IgD-negative memory B cell (primary cell): Measurements from ENCODE around the gene DCANP1. TPM values are rescaled to one million over a fixed set of nuclear protein-coding genes. Genes with fewer than 3 reads are reported as not detected.
A peak's percentile ranks its signal among the peaks of the same experiment; 100 is the strongest.

Source experiments
- H3K27ac Mint-ChIP-seq, 3 donors: one replicate each; pipeline ENCODE4 v1.8.0; 2020 to 2022; ENCODE audit warnings: mild to moderate bottlenecking in 3 of 3, mixed read lengths in 3 of 3, moderate library complexity in 1 of 3
- H3K27me3 Mint-ChIP-seq: one replicate; pipeline ENCODE4 v1.8.0; 2021; ENCODE audit warnings: mixed read lengths
- H3K36me3 Mint-ChIP-seq: one replicate; pipeline ENCODE4 v1.8.0; 2020; ENCODE audit warnings: mild to moderate bottlenecking, mixed read lengths
- H3K4me1 Mint-ChIP-seq, 3 donors: one replicate each; pipeline ENCODE4 v1.8.0; 2020 to 2022; ENCODE audit warnings: mixed read lengths in 3 of 3, mild to moderate bottlenecking in 1 of 3
- H3K4me3 Mint-ChIP-seq, 4 donors: one replicate each; pipeline ENCODE4 v1.8.0; 2020 to 2022; ENCODE audit warnings: mild to moderate bottlenecking in 4 of 4, mixed read lengths in 4 of 4, moderate library complexity in 3 of 4
- H3K9me3 Mint-ChIP-seq, 3 donors: one replicate each; pipeline ENCODE4 v1.8.0; 2020 to 2021; ENCODE audit warnings: mixed read lengths in 3 of 3, mild to moderate bottlenecking in 1 of 3
- polyA plus RNA-seq: library from polyadenylated mRNA; unstranded; fragments of 300-500 nt; fragmentation: Illumina TruSeq; gene quantifications from one replicate; pipeline ENCODE4 v1.2.3, GENCODE V29; 2021

Gene DCANP1
- polyA plus RNA-seq, 1 donor from 2014 or later: not detected

GRCh38 chr5:135455876-135456237 lies 8.7 kb upstream of the DCANP1 start:
- H3K4me1 Mint-ChIP-seq: peaks cover 0 to 5% (median 4%) of the 10 kb centered on the region in 3 donors
- no peak overlapping the region for H3K4me3 Mint-ChIP-seq
- H3K9me3 Mint-ChIP-seq: peaks cover 0 to 1% (median 0%) of the 10 kb centered on the region in 3 donors
- peaks cover 16% of the 10 kb centered on the region for H3K27me3 Mint-ChIP-seq
- no peak overlapping the region for H3K27ac Mint-ChIP-seq
- peaks cover 5% of the 10 kb centered on the region for H3K36me3 Mint-ChIP-seq

- H3K27ac Mint-ChIP-seq: peak overlapping the region in 1 of 3 donors; percentile 57
These were observed 7.8 kb upstream of the DCANP1 start for GRCh38 chr5:135454946-135455345.

DNA sequence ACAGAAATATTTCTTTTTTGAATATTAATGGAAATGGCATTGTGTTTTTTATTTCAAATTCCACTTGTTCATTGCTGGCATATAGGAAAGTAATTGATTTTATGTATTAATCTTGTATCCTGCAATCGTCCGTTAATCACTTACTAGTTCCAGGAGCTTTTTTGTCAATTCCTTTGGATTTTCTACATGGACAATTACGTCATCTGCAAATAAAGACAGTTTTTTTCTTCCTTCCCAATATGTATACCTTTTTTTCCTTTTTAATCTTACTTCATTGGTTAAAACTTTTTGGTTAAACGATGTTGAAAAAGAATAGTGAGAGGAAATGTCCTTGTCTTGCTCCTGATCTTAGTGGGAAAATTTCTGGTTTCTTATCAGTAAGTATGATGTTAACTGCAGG lies 6.5 kb upstream of the DCANP1 start:
- peaks cover 5% of the 10 kb centered on the region for H3K36me3 Mint-ChIP-seq
- no peak overlapping the region for H3K27ac Mint-ChIP-seq
- H3K4me3 Mint-ChIP-seq: no peak overlapping the region
- peaks cover 10% of the 10 kb centered on the region for H3K27me3 Mint-ChIP-seq
- H3K4me1 Mint-ChIP-seq: peaks cover 0 to 5% (median 4%) of the 10 kb centered on the region in 3 donors
- H3K9me3 Mint-ChIP-seq: no peaks in the 10 kb centered on the region

More at GRCh38 chr5:135454946-135455345, 7.8 kb upstream of the DCANP1 start:
- Mint-ChIP-seq H3K36me3 (peaks cover 5% of the 10 kb centered on the region), H3K4me1 (peaks cover 0 to 5% (median 4%) of the 10 kb centered on the region in 3 donors), H3K27me3 (peaks cover 17% of the 10 kb centered on the region), H3K4me3 (no peak overlapping the region), H3K9me3 (peaks cover 0 to 1% (median 0%) of the 10 kb centered on the region in 3 donors)

- Mint-ChIP-seq H3K4me3 (no peak within 1 kb of the TSS), H3K4me1 (peaks cover 0 to 5% (median 4%) of the 10 kb centered on the region in 3 donors), H3K36me3 (peaks cover 5% of the 10 kb centered on the region), H3K27ac (no peak within 1 kb of the TSS), H3K9me3 (peaks cover 0 to 1% (median 0%) of the 10 kb centered on the region in 3 donors), H3K27me3 (peaks cover 10% of the 10 kb centered on the region)
These were observed 5.3 kb upstream of the DCANP1 start, which contains the start of gene TIFAB for GRCh38 chr5:135452321-135453030. TSS of gene TIFAB (minus strand) at chr5:135452351. CDS start at chr5:135449939, 2,412 bp downstream.

- peaks cover 13% of the 10 kb centered on the region for H3K27me3 Mint-ChIP-seq
- peaks cover 0 to 4% (median 0%) of the 10 kb centered on the region in 3 donors for H3K9me3 Mint-ChIP-seq
- H3K27ac Mint-ChIP-seq: no peak overlapping the region
- no peak overlapping the region for H3K4me3 Mint-ChIP-seq
- peaks cover 5% of the 10 kb centered on the region for H3K36me3 Mint-ChIP-seq
- peaks cover 0 to 5% (median 4%) of the 10 kb centered on the region in 3 donors for H3K4me1 Mint-ChIP-seq
These were observed 4.6 kb upstream of the DCANP1 start for GRCh38 chr5:135451581-135452320.

- Mint-ChIP-seq H3K36me3 (peaks cover 5% of the 10 kb centered on the region), H3K4me3 (no peak overlapping the region), H3K27me3 (peaks cover 11% of the 10 kb centered on the region)
These were observed 3.8 kb upstream of the DCANP1 start for GRCh38 chr5:135450952-135451351.

GRCh38 chr5:135450336-135450735 lies 3.2 kb upstream of the DCANP1 start:
- Mint-ChIP-seq H3K4me3 (no peak overlapping the region), H3K9me3 (peaks cover 0 to 4% (median 0%) of the 10 kb centered on the region in 3 donors), H3K4me1 (peaks cover 0 to 2% (median 0%) of the 10 kb centered on the region in 3 donors), H3K27me3 (peaks cover 13% of the 10 kb centered on the region), H3K27ac (no peak overlapping the region), H3K36me3 (peaks cover 2% of the 10 kb centered on the region)

More at GRCh38 chr5:135450952-135451351, 3.8 kb upstream of the DCANP1 start:
- H3K4me1 Mint-ChIP-seq: peaks cover 0 to 2% (median 0%) of the 10 kb centered on the region in 3 donors
- H3K27ac Mint-ChIP-seq: no peak overlapping the region
- H3K9me3 Mint-ChIP-seq: peaks cover 0 to 4% (median 0%) of the 10 kb centered on the region in 3 donors

- H3K9me3 Mint-ChIP-seq: peaks cover 0 to 4% (median 0%) of the 10 kb centered on the region in 3 donors
- no peak overlapping the region for H3K4me3 Mint-ChIP-seq
- no peak overlapping the region for H3K27ac Mint-ChIP-seq
- peaks cover under 1% of the 10 kb centered on the region for H3K36me3 Mint-ChIP-seq
- peaks cover 0 to 2% (median 0%) of the 10 kb centered on the region in 3 donors for H3K4me1 Mint-ChIP-seq
- peaks cover 13% of the 10 kb centered on the region for H3K27me3 Mint-ChIP-seq
These were observed 2.5 kb upstream of the DCANP1 start for GRCh38 chr5:135449644-135450043.

DNA sequence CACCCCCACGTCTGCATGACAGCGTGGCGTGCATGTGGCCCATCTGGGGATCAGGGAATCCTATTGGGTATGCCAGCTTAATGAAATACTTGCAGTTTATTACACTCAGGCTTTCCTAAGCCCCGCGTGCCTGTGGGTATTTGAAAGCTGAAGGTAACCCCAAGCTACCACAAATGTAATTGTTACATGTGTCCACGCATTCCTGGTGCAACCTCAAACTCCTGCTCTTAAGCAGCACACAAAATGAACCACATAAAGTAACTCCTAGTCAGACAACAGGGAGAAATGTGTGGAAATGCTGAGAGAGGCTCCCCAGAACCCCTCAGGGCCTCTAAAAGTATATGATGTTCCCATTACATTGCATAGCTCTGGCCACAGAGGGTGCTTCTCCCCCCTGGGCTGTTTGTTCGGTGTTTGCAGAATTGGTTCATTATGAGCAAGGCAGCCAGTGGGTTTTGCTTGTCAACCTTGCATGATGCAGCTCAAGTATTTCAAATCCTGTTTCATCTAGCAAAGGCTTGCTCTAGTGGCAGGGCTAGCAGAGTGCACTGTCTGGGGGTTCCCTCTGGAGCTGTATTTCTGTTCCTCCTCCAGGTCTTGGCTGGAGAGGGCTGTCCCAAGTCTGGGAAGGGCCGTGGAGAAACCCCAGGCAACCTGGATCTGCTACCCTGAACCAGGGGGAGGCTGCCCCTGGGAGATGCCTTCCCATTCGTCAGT lies 1.8 kb upstream of the DCANP1 start:
- H3K4me1 Mint-ChIP-seq: peaks cover 0 to 2% (median 0%) of the 10 kb centered on the region in 3 donors
- peaks cover 0 to 4% (median 0%) of the 10 kb centered on the region in 3 donors for H3K9me3 Mint-ChIP-seq
- H3K27ac Mint-ChIP-seq: no peak overlapping the region
- H3K4me3 Mint-ChIP-seq: no peak overlapping the region
- peaks cover 13% of the 10 kb centered on the region for H3K27me3 Mint-ChIP-seq
- H3K36me3 Mint-ChIP-seq: no peaks in the 10 kb centered on the region

- Mint-ChIP-seq H3K36me3 (no peaks in the 10 kb centered on the region), H3K27me3 (peaks cover 13% of the 10 kb centered on the region), H3K4me3 (no peak overlapping the region), H3K4me1 (peaks cover 0 to 2% (median 0%) of the 10 kb centered on the region in 3 donors), H3K9me3 (peaks cover 0 to 4% (median 0%) of the 10 kb centered on the region in 3 donors), H3K27ac (no peak overlapping the region)
These were observed 1.1 kb upstream of the DCANP1 start for GRCh38 chr5:135448071-135448739.

DNA sequence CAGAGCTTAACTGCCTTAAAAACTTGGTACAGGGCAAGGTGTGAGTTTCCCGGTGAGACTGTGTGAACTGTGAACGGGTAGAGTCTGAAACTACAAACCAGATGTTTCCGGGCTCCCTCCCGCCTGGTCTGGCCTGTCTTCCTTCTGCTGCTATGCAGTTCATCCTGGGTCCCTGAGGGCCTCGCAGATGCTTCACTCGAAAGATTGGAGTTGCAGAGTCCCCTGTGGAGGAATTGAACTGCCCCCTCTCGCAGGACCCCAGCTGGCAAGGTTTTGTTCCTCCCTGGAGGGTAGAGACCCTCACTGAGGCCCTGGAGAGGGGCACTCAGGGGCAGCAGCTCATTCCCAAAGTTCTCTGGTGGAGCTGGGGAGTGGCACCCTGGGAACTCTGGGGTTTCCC lies 533 bp downstream of the DCANP1 start:
- Mint-ChIP-seq H3K4me1 (no peaks in the 10 kb centered on the region), H3K36me3 (no peaks in the 10 kb centered on the region), H3K27ac (no peak overlapping the region), H3K27me3 (peaks cover 13% of the 10 kb centered on the region), H3K9me3 (peaks cover 0 to 4% (median 0%) of the 10 kb centered on the region in 3 donors), H3K4me3 (no peak overlapping the region)

- Mint-ChIP-seq H3K36me3 (no peaks in the 10 kb centered on the region), H3K4me3 (no peak overlapping the region), H3K9me3 (peaks cover 0 to 4% (median 0%) of the 10 kb centered on the region in 3 donors), H3K27ac (no peak overlapping the region), H3K27me3 (peaks cover 13% of the 10 kb centered on the region), H3K4me1 (peaks cover 0 to under 1% (median 0%) of the 10 kb centered on the region in 3 donors)
These were observed 942 bp downstream of the DCANP1 start for GRCh38 chr5:135446206-135446605.

DNA sequence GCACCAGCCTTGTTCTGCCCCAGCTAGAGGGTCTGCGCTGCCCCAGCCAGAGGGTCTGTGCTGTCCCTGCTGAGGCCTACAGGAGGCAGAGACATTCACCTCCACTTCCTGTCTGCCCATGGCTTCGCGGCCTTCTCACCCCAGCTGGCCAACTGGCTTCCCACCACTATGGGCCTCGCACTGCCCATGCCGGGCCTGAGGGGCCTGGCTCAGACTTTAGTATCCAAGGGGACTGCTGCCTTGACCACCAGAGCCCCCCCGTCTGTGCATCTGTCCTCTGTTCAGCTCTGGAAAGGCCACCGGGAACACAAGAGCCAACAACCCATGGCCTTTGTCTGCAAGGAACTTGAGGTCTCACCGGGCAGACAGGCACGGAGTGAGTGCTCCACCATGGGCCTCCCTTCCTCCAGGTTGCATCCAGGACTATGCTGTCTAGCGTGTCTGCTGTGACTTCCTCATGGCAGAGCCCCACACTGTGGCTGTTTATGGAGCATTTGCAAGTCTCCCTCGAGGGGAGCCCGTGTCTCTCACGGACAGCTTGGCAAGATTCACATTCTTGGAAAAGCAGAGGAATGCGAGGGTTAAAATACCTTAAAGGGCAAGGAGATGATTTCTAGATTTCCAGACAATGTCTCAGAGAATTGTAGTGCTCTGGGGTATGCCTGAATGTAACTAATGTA lies 1.7 kb downstream of the DCANP1 start:
- no peaks in the 10 kb centered on the region for H3K36me3 Mint-ChIP-seq
- H3K9me3 Mint-ChIP-seq: peaks cover 0 to 4% (median 0%) of the 10 kb centered on the region in 3 donors
- H3K27me3 Mint-ChIP-seq: peaks cover 13% of the 10 kb centered on the region
- peaks cover 0 to 2% (median 2%) of the 10 kb centered on the region in 3 donors for H3K4me1 Mint-ChIP-seq
- no peak overlapping the region for H3K4me3 Mint-ChIP-seq
- no peak overlapping the region for H3K27ac Mint-ChIP-seq

DNA sequence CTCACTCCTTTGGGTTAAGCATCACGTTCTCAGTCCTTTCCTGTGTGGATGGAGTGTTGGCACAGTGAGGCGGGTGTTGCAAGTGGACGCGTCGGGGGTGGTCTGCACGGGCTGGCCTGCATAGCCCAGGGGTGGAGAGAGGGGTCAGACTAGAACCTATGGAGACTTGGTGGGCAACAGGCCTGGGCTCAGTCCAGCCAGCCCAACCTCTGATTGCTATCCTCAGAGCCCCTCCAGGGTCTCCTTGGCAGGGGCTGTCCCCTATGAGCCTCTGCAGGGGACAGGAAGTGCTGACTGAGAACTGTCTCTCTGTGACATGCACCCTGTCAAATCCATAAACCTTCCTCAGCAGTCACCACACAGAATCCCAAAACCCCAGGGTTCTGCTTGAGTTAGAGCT lies 2.3 kb downstream of the DCANP1 start:
- H3K27ac Mint-ChIP-seq: no peak overlapping the region

More for the DNA sequence above, 2.3 kb downstream of the DCANP1 start:
- Mint-ChIP-seq H3K4me3 (no peak overlapping the region), H3K4me1 (peaks cover 0 to 2% (median 2%) of the 10 kb centered on the region in 3 donors), H3K36me3 (no peaks in the 10 kb centered on the region), H3K9me3 (peaks cover 0 to 4% (median 0%) of the 10 kb centered on the region in 3 donors), H3K27me3 (peaks cover 10% of the 10 kb centered on the region)
